Activated T-cell treated with anti-CD3 and anti-CD28 coated beads for 4 hours (primary cell): ENCODE data around the gene SLC34A1.
"Not testable (repeated sequence)": the region's sequence is repeated elsewhere in the genome, so short reads cannot be mapped to it uniquely, and the experiment has no call there.

Experiments
- DNase-seq: peaks from one replicate; pipeline ENCODE4 v3.0.0-alpha.2; 2020

Gene SLC34A1, protein sequence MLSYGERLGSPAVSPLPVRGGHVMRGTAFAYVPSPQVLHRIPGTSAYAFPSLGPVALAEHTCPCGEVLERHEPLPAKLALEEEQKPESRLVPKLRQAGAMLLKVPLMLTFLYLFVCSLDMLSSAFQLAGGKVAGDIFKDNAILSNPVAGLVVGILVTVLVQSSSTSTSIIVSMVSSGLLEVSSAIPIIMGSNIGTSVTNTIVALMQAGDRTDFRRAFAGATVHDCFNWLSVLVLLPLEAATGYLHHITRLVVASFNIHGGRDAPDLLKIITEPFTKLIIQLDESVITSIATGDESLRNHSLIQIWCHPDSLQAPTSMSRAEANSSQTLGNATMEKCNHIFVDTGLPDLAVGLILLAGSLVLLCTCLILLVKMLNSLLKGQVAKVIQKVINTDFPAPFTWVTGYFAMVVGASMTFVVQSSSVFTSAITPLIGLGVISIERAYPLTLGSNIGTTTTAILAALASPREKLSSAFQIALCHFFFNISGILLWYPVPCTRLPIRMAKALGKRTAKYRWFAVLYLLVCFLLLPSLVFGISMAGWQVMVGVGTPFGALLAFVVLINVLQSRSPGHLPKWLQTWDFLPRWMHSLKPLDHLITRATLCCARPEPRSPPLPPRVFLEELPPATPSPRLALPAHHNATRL

DNA sequence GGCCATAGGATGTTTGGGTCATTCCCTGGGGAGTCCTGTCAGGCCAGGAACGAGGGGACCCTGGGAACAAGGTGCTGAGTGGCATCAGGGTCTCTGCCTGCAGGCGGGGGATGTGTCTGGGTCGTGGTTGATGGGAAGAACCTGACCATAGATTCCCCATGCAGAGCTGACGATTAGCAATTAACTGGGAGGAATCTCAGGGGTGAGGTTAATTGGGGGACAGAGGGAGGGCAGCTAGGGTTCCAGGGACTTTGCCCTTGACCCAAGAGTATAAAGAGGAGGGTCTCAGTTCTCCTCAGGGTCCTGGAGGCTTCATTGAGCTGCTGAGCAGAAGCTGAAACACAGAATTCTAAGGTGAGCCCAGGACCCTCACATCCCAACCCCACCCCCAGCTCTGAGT, at the start of gene SLC34A1:
TSS of gene SLC34A1 (plus strand) at position 301 of the 400 bp plus-strand sequence. CDS start 1,308 bp downstream, outside the sequence.
- no peak for DNase-seq

GRCh38 chr5:177334781-177335700, 49.2 kb upstream of the SLC34A1 start:
- no peak for DNase-seq

DNA sequence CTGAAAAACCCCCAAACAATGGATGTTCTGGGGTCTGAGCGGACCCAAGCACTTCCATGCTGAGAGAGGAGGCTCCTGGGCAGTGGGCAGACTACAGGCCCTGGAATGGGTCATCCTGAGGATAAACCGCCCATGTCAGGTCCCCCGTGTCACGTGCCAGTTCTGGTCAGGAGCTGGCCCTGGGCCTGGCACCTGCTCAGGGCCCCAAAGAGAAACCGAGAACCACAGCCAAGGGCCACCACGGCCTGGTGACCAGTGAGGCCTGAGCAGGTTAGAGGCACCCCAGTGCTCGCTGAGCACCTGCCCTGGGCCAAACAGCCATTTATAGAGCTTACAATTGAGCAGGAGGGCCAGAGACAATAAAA, 48.6 kb upstream of the SLC34A1 start:
- no peak for DNase-seq

GRCh38 chr5:177336112-177336511, 48.1 kb upstream of the SLC34A1 start:
- no peak for DNase-seq

DNA sequence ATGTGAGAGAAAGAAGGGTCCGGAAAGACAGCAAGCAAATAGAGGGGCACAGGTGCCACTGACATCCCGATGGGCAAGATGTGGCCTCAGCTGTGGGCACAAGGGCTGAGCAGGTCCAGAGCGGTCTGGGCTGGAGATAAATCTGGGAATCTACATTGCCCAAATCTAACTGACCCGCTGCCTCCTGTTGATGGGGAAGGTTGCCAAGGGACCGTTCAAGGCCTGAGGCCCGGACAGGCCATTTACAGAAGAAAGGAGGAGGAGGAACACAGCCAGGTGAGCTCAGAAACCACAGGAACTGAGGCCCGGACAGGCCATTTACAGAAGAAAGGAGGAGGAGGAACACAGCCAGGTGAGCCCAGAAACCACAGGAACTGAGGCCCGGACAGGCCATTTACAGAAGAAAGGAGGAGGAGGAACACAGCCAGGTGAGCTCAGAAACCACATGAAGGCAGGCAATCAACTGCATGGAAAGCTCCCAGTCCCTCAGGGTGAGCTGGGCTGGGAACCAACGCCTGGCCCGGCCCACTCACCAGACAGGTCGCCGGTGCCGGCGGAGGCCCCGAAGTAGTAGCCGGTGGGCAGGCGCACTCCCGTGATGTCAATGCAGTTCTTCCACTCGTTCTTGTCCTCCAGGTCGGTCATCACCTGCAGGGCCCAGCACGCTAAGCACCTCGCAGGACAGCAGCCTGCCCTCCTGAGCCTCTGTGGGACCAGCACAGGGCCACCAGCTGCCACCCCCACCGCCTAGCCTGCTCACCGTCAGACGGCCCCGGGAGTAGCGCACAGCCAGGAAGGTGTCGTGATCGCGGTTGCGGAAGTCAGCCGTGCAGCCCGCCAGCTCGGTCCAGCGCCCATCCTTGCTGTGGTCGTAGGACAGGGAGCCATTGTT, 47.4 kb upstream of the SLC34A1 start:
- no peak for DNase-seq

- DNase-seq, result no peak
These were observed 45.8 kb upstream of the SLC34A1 start for GRCh38 chr5:177338251-177339106.

DNA sequence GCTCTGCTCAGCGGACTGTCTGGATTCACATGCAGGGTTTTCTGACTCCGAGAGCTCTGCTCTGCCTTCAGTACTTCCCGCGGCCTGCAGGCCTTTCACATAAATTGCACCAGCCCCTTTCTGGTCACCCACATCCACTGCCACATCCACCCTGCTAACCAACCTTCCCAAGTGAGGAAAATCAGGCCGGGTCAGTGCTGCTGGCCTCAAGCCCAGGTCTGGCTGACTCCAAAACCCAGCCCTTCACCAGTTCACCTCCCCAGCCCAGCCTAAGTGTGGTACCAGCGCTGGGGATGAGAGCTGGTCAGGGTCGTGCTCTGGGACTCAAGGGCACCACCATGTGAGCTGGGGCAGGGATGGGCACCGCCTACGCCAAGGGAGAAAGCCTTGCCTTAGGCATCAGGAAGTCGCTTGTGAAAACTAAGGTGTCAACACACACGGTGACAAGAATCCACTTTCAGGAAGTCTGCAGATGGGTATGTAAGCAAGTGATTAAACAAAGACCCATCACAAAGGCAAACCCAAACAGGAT, 45.1 kb upstream of the SLC34A1 start:
- no peak for DNase-seq

- DNase-seq, result not testable (repeated sequence)
These were observed 41.2 kb upstream of the SLC34A1 start for GRCh38 chr5:177343000-177343399.

DNA sequence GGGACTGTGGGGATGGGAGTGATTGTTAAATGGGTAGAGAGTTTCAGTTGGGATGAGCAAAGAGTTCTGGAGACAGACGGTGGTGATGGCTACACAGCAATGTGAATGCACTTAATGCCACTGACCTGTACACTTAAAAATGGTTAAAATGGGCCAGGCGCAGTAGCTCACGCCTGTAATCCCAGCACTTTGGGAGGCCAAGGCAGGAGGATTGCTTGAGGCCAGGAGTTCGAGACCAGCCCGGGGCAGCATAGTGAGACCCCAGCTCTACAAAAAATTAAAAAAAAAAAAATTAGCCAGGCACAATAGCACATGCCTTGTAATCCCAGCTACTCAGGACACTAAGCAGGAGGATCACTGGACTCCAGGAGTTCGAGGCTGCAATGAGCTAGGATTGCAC, 40.5 kb upstream of the SLC34A1 start:
- DNase-seq, result no peak

GRCh38 chr5:177344891-177345290, 39.3 kb upstream of the SLC34A1 start:
- DNase-seq, result no peak

GRCh38 chr5:177346820-177347219, 37.4 kb upstream of the SLC34A1 start:
- no peak for DNase-seq

DNA sequence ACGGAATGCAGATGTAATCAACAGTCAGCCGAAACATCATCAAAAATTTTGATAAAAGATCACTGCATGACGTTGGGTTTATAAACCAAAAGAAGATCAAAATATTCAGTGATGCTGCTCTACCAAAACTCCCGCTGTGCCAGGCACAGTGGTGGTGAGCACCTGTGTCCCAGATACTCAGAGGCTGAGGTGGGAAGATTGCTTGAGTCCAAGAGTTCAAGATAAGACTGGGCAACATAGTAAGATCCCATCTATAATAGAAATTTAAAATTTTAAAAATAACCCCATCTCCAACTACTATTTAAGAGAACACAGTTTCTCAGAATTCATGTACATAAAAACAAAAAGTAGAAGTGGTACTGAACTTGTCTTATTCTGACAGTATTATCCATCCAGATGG, 36.5 kb upstream of the SLC34A1 start:
- DNase-seq, result no peak

DNA sequence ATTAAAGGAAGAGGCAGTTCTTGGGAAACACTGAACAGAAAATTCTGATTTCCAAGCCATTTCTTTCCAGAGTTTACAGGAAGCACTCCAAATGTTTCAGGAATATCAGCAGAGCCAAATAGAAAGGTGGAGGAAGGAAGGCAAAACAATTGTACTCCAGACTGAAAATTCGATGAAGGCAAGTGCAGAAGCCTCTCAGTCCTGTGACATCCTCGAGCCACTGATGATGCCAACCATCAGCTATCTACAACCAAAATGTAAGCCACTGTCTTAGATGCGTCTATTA, 34.9 kb upstream of the SLC34A1 start:
- no peak for DNase-seq

DNA sequence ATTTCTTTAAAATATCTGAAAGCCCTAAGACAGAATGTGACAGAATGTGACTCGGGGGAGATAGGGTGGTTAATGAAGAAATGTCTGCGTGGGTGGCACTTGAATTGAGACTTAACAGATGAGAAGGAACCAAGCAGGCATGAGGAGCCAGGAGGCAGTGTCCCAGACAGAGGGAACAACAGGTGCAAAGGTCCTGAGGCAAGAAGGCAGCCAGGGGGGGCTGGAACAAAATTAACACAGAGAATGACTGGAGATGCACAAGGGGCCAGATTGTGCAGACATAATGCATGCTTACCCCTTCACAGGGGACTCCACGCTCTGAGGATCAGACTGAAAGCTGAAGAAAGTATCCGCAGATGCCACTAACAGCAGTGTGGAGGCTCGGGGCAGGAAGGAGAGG, 34.5 kb upstream of the SLC34A1 start:
- no peak for DNase-seq

GRCh38 chr5:177350776-177351391, 33.4 kb upstream of the SLC34A1 start:
- no peak for DNase-seq

GRCh38 chr5:177351392-177352329, 32.6 kb upstream of the SLC34A1 start, which contains the start of gene LMAN2:
Gene LMAN2 (minus strand): TSS chr5:177351668. CDS start chr5:177351647, 21 bp downstream.
- DNase-seq, result peak; percentile 80

DNA sequence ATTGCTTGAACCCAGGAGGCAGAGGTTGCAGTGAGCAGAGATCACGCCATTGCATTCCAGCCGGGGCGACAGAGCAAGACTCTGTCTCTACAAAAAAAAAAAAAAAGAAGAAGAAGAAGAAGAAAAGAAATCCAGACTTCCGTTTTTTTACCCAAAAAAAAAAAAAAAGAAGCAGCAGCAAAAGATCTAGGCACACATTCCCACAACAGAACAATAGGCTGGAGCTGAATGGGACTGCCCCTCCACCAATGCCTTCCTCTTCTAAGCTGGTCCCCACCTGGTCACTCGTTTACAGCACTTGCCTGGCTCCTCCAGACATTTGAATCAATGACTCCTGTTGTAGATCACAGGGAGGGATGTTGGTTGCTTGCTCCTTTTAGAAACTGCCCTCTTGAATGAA, 31.1 kb upstream of the SLC34A1 start:
- DNase-seq, result no peak

- no peak for DNase-seq
These were observed 30.0 kb upstream of the SLC34A1 start for GRCh38 chr5:177354256-177354655.

- no peak for DNase-seq
These were observed 29.5 kb upstream of the SLC34A1 start for GRCh38 chr5:177354711-177355110.
